H1 (cell line): Measurements from ENCODE around the gene LAG3. TPM values are rescaled to one million over a fixed set of nuclear protein-coding genes. Genes with fewer than 3 reads are reported as not detected.
A peak's percentile ranks its signal among the peaks of the same experiment; 100 is the strongest.

Experiments used
- ASH2L ChIP-seq: fragments of 200-600, 300-600 bp; sonication (generic); IDR thresholded peaks from one replicate; pipeline ENCODE4 v1.7.1; 2017; ENCODE audit warnings: low read length
- EGR1 ChIP-seq: IDR thresholded peaks from 2 replicates; pipeline ENCODE4 v1.6.1; 2011; ENCODE audit warnings: low read depth, low read length, borderline replicate concordance
- EP300 ChIP-seq, 2 experiments: IDR thresholded peaks; 1 replicate in 1 of 2; 2 replicates in 1 of 2; pipeline ENCODE4 v1.6.1; 2011 to 2012; ENCODE audit warnings: low read depth in 2 of 2, low read length in 2 of 2, mild to moderate bottlenecking in 2 of 2, borderline replicate concordance in 1 of 2, inconsistent platforms in 1 of 2, moderate library complexity in 1 of 2
- EZH2 ChIP-seq: fragments of 200-600 bp; sonication (generic); IDR thresholded peaks from 2 replicates; pipeline ENCODE4 v1.7.1; 2012; ENCODE audit warnings: low read depth, mild to moderate bottlenecking, moderate library complexity, low read length, inconsistent platforms; ENCODE audit not compliant: severe bottlenecking
- HDAC2 ChIP-seq, 2 experiments: fragments of 300-600 bp in 1 of 2; sonication (generic) in 1 of 2; IDR thresholded peaks; 2 replicates each; pipeline ENCODE4 v1.6.1; 2011 to 2012; ENCODE audit warnings: low read depth in 2 of 2, low read length in 2 of 2, mild to moderate bottlenecking in 2 of 2, moderate library complexity in 2 of 2, borderline replicate concordance in 1 of 2, inconsistent platforms in 1 of 2
- KDM5A ChIP-seq: fragments of 200-600 bp; IDR thresholded peaks from 2 replicates; pipeline ENCODE4 v1.7.1; 2012; ENCODE audit warnings: mild to moderate bottlenecking, low read length, inconsistent platforms, mixed read lengths
- MAFK ChIP-seq: IDR thresholded peaks from 2 replicates; pipeline ENCODE4 v1.6.1; 2012; ENCODE audit warnings: low read depth, mild to moderate bottlenecking, improper control_type of control experiment, low read length
- POLR2A ChIP-seq, 2 experiments: IDR thresholded peaks; 1 replicate in 1 of 2; 2 replicates in 1 of 2; pipeline ENCODE4 v1.6.1; 2011; ENCODE audit warnings: low read depth in 2 of 2, low read length in 2 of 2, mild to moderate bottlenecking in 2 of 2; ENCODE audit errors: control extremely low read depth in 1 of 2
- POU5F1 ChIP-seq: IDR thresholded peaks from 2 replicates; pipeline ENCODE4 v1.6.1; 2011; ENCODE audit warnings: low read depth, mild to moderate bottlenecking, low read length, moderate library complexity
- RFX5 ChIP-seq: IDR thresholded peaks from 2 replicates; pipeline ENCODE4 v1.6.1; 2011; ENCODE audit warnings: low read depth, low read length, improper control_type of control experiment, borderline replicate concordance
- SIRT6 ChIP-seq: IDR thresholded peaks from one replicate; pipeline ENCODE4 v1.7.1; 2012; ENCODE audit warnings: low read length, inconsistent platforms
- SP4 ChIP-seq: IDR thresholded peaks from 2 replicates; pipeline ENCODE4 v1.6.1; 2012; ENCODE audit warnings: low read length, inconsistent platforms
- SRF ChIP-seq: IDR thresholded peaks from 2 replicates; pipeline ENCODE4 v1.6.1; 2011; ENCODE audit warnings: mild to moderate bottlenecking, low read depth, low read length, moderate library complexity
- SUZ12 ChIP-seq: fragments of 200-600 bp; sonication (generic); IDR thresholded peaks from 2 replicates; pipeline ENCODE4 v1.6.1; 2012; ENCODE audit warnings: mild to moderate bottlenecking, inconsistent platforms, low read length, moderate library complexity, mixed read lengths
- TBP ChIP-seq: IDR thresholded peaks from 2 replicates; pipeline ENCODE4 v1.6.1; 2011; ENCODE audit warnings: low read depth, low read length, improper control_type of control experiment
- polyA plus RNA-seq, 7 experiments: library from polyadenylated mRNA; depleted of rRNA in 3 of 7; stranded (reverse) in 5 of 7; unstranded in 2 of 7; fragments of >200 nt in 5 of 7; fragments of 200-250 nt in 2 of 7; gene quantifications; 1 replicate in 5 of 7; 2 replicates in 1 of 7; 4 replicates in 1 of 7; pipeline versions ENCODE4 v1.2.1 to v1.2.3, GENCODE V29; 2011 to 2013; ENCODE audit warnings: missing spikeins in 2 of 7, mixed read lengths in 2 of 7
- total RNA-seq: library from RNA; stranded (reverse); fragmentation: NEBNext Ultra II Directional; extraction: Animal tissue kit (Norgen Biotek cat#: 25700); gene quantifications from 2 replicates; pipeline ENCODE4 v1.2.1, GENCODE V29; 2021
- TF ChIP-seq, protein P1 (sequence below): IDR thresholded peaks from 2 replicates; pipeline ENCODE4 v1.6.1; 2011; ENCODE audit warnings: low read length, improper control_type of control experiment
- TF ChIP-seq, protein P2 (sequence below): IDR thresholded peaks from 2 replicates; pipeline ENCODE4 v1.6.1; 2011; ENCODE audit warnings: low read depth, mild to moderate bottlenecking, low read length; ENCODE audit not compliant: insufficient read depth

Gene LAG3
- total and polyA plus RNA-seq, 2 of the 8 experiments (the other 6 are each of a cell fraction or from before 2014, with no cell fraction given): 1.1 to 3.1 TPM

DNA sequence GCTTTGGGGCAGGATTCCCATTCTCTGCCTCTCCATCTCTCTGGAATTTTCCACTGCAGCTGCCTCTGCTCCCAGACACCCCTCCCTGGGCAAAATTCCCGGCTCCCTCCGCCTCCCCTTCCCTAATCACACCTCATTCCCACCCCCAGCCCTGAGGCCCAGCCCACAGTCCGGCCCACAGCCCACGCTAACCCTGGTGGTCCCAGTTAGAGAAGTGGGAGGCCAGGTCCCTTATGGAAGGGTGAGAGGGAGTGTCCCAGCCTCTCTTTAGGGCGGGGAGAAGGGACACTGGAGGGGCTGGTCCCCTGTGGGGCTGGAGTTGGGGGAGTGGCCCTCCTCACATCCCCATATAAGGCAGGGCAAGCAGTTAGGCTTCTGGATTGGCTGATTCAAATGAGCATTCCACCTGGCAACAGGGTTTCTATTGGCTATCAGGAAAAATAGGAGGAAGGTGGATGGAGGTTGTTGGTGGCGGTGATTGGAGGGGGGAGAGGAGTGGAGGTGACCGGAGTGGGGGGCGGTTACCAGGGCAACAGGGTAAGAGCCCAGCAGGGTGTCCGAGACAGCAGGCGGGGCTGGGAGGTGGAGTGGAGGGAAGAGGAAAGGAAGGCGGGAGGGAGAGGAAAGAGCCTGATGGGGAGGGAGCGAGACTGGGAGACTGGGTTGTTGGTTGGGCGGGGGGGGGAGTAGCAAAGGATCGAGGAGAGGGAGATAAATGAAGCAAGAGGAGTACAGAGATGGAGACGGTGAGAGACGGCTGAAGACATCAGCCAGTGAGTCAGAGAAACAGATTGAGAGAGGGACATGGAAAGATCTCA, 8.1 kb upstream of the LAG3 start (continued):
- TF ChIP-seq RFX5 (peak; percentile 98), SUZ12 (peak; percentile 47; the same call in 1 of the 2 replicates), HDAC2 (IDR thresholded peaks at IDR 0.05; ENCODE audit: borderline replicate concordance in 1 of 2, low read depth in 2 of 2, low read length in 2 of 2) (peak; percentile 68 to 98), POLR2A (IDR thresholded peaks at IDR 0.05; ENCODE audit: control extremely low read depth in 1 of 2, low read depth in 2 of 2, low read length in 2 of 2) (peak in 1 of 2 experiments; percentile 33; a peak in 1 of 3 replicates), SRF (peak; percentile 100), POU5F1 (peak; percentile 24; the same call in 1 of the 2 replicates), KDM5A (no peak), EGR1 (peak; percentile 52; the same call in 1 of the 2 replicates), ASH2L (peak; percentile 62), MAFK (no peak), EP300 (IDR thresholded peaks at IDR 0.05; ENCODE audit: borderline replicate concordance in 1 of 2, low read depth in 2 of 2, low read length in 2 of 2) (peak in 1 of 2 experiments; percentile 57; a peak in 1 of 3 replicates), EZH2 (no peak), SIRT6 (no peak), SP4 (no peak), TBP (peak; percentile 60; the same call in 1 of the 2 replicates)
- TF ChIP-seq, protein P1, sequence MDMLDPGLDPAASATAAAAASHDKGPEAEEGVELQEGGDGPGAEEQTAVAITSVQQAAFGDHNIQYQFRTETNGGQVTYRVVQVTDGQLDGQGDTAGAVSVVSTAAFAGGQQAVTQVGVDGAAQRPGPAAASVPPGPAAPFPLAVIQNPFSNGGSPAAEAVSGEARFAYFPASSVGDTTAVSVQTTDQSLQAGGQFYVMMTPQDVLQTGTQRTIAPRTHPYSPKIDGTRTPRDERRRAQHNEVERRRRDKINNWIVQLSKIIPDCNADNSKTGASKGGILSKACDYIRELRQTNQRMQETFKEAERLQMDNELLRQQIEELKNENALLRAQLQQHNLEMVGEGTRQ: no peak
- TF ChIP-seq, protein P2, sequence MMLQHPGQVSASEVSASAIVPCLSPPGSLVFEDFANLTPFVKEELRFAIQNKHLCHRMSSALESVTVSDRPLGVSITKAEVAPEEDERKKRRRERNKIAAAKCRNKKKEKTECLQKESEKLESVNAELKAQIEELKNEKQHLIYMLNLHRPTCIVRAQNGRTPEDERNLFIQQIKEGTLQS: no peak
